Neural cell (in vitro differentiated cells): Measurements from ENCODE around the gene KRAS.
A peak's percentile ranks its signal among the peaks of the same experiment; 100 is the strongest.

ENCODE experiments used
- SMC3 ChIP-seq: fragments of 450-650 bp; conservative IDR thresholded peaks from 2 replicates; pipeline ENCODE4 v1.6.1; 2014; ENCODE audit warnings: antibody characterized with exemption, mild to moderate bottlenecking, moderate library complexity; ENCODE audit not compliant: poor library complexity
- TF ChIP-seq, protein P1 (sequence below): fragments of 450-650 bp; IDR thresholded peaks from 2 replicates; pipeline ENCODE4 v1.5.1; 2014; ENCODE audit warnings: antibody characterized with exemption, mild to moderate bottlenecking, moderate library complexity; ENCODE audit not compliant: poor library complexity, severe bottlenecking

DNA sequence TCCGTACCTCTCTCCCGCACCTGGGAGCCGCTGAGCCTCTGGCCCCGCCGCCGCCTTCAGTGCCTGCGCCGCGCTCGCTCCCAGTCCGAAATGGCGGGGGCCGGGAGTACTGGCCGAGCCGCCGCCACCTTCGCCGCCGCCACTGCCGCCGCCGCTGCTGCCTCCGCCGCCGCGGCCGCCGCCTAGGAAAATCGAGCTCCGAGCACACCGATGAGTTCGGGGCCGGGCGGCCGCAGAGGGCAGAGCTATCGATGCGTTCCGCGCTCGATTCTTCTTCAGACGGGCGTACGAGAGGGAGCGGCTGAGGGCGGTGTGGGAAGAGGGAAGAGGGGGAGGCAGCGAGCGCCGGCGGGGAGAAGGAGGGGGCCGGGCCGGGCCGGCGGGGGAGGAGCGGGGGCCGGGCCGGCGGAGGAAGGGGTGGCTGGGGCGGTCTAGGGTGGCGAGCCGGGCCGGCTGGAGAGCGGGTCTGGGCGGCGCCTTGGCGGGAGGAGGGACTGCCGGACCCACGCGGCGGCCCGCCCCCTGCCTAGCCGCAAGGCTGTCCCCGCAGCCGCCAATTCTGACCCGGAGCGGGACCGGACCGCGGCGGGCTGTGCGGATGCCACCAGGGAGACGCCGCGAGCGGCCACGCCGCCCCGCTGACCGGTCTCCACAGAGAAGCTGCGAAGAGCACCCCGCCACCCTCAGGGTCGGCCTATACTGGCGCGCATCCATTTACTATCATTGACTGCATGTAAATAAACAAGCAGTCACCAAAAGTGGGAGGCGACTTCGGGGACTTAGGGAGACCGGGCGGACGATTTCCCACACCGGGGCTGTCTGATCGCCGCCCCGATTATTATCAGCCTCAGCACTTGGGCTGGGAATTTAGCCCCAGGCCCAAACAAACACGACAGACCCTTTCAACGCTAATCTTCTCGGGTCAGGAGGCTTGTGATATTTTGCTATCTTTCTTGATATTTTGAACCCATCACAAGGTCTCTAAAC, at the start of gene KRAS:
- TF ChIP-seq, protein P1, sequence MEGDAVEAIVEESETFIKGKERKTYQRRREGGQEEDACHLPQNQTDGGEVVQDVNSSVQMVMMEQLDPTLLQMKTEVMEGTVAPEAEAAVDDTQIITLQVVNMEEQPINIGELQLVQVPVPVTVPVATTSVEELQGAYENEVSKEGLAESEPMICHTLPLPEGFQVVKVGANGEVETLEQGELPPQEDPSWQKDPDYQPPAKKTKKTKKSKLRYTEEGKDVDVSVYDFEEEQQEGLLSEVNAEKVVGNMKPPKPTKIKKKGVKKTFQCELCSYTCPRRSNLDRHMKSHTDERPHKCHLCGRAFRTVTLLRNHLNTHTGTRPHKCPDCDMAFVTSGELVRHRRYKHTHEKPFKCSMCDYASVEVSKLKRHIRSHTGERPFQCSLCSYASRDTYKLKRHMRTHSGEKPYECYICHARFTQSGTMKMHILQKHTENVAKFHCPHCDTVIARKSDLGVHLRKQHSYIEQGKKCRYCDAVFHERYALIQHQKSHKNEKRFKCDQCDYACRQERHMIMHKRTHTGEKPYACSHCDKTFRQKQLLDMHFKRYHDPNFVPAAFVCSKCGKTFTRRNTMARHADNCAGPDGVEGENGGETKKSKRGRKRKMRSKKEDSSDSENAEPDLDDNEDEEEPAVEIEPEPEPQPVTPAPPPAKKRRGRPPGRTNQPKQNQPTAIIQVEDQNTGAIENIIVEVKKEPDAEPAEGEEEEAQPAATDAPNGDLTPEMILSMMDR, result no peak
- peak; percentile 36 for TF ChIP-seq SMC3
